ENCODE measurements around the gene CEACAM16.
"Not testable (repeated sequence)": the region's sequence is repeated elsewhere in the genome, so short reads cannot be mapped to it uniquely, and the experiment has no call there.

The CEACAM16 gene

DNA sequence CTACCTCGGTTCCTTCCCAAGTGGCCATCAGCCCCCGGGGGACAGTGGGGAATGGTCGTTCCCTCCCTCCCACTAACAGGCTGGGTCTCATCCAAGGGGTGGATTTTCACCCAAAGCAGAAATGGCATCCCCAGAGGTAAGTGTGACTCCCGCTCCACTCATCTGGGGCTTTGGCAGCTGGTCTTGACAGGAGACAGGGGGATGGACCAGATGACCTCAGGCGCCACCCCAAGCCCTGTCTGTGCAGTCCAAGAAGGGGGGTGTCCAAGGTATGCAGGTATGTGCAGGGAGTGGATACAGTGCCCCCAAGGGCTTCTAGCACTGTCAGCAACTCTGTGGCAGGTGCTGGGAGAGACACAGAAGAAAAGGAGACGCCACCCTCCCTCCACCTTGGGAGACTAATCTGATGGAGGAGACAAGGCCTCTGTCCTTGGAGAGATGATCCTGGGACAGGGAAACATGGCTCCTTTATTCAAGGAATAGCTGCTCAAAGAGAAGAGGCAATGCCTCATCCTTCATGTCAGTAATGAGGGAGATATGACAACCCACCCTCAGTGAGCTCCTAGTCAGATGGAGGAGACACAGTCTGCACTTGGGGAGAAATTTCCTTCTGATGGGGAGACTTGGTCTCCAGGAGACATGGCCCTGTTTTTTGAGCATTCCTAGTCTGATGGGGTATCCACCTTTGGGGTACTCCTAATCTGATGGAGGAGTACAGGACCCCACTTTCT is 7.7 kb downstream of the CEACAM16 start:
- no peak for DNase-seq

DNA sequence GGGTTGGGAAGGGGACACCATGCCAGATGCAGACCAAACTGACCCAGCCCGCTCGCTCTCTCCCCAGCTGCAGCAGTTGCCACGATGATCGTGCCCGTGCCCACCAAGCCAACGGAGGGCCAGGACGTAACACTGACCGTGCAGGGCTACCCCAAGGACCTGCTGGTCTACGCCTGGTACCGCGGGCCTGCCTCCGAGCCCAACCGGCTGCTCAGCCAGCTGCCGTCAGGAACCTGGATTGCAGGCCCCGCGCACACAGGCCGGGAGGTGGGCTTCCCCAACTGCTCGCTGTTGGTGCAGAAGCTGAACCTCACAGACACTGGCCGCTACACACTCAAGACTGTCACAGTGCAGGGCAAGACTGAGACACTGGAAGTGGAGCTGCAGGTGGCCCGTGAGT is 8.8 kb downstream of the CEACAM16 start:
- DNase-seq, result no peak

DNA sequence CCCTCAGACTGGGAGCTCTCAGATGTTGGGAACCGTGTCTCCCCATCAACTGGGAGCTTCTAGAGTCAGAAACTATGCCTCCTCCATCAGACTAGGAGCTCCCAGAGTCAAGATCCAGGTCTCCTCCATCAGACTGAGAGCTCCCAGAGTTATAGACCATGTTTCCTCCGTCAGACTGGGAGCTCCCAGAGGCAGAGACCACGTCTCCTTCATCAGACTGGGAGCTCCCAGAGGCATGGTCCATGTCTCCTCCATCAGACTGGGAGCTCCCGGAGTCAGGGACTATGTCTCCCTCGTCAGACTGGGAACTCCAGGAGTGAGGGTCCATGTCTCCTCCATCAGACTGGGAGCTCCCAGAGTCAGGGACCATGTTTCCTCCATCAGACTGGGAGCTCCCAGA is 10.0 kb downstream of the CEACAM16 start:
- no peak for DNase-seq

GRCh38 chr19:44709434-44710266 is 10.7 kb downstream of the CEACAM16 start:
- DNase-seq, result not testable (repeated sequence)

GRCh38 chr19:44710483-44710882 is 11.5 kb downstream of the CEACAM16 start:
- no peak for DNase-seq

- DNase-seq, result no peak
These were observed 14.0 kb downstream of the CEACAM16 start for GRCh38 chr19:44712864-44713515.

DNA sequence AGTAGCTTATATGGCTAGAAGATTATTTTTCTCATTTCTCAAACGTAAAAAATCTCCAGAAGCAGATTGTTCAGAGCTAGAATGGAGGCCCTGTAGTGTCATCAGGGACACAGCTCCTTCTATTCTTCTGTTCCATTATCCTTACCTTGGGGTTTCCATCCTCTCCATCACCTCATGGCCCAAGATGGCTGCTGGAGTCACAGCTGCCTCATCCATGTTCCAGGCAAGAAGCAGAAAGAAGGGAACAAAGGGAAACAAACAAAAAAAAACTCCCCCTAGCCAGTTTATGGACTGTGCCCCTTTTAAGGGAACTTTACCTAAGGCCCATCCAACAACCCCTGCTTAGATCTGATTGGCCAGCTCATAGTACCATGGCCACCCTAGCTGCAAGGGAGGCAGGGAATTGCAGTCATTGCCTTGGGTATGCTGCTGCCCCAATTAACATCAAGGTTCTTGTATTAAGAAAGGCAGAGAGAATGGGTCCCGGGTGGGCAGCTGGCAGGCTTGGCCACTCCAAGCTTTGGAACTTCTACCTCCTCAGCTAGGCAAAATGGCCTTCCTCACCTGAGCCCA is 15.7 kb downstream of the CEACAM16 start:
- no peak for DNase-seq

- no peak for DNase-seq
These were observed 18.7 kb downstream of the CEACAM16 start for GRCh38 chr19:44717603-44718002.

GRCh38 chr19:44718441-44719261 is 19.7 kb downstream of the CEACAM16 start:
- peak; percentile 1 for DNase-seq

DNA sequence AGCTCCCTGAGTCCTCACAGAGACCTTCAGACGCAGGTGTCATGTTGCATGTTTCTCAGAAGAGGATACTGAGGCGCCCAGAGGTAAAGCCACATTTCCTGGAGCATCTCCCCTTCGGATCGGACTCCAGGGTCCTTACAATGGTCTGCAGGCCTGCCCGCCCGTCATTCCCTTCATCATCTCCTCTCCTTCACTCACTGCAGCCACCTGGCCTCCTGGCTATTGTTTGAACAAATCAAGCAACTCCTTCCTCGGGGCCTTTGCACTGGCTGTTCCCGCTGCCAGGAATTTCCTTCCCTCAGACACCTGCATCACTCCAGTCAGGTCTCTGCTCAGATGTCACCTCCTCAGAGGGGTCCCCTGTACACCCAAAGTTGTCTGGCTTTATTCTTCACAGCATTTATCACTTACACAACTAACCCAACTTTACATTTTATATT is 20.3 kb downstream of the CEACAM16 start:
- no peak for DNase-seq

DNA sequence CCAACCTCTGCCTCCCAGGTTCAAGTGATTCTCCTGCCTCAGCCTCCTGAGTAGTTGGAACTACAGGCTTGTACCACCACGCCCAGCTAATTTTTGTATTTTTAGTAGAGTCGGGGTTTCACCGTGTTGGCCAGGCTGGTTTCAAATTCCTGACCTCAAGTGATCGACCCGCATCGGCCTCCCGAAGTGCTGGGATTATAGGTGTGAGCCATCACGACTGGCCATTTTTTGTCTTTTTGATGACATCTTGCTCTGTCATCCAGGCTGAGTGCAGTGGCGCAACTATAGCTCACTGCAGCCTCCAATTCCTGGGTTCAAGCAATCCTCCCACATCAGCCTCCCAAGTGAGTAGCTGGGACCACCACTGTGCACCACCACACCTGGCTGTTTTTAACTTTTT is 21.4 kb downstream of the CEACAM16 start:
- not testable (repeated sequence) for DNase-seq

DNA sequence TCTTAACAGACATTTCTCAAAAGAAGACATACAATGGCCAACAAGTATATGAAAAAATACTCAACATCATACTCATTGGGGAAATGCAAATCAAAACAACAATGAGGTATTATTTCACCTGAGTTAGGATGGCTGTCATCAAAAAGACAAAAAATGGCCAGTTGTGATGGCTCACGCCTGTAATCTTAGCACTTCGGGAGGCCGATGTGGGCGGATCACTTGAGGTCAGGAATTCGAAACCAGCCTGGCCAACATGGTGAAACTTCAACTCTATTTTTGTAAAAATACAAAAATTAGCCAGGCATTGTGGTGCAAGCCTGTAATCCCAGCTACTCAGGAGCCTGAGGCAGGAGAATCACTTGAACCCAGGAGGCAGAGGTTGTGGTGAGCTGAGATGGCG is 22.0 kb downstream of the CEACAM16 start:
- no peak for DNase-seq

DNA sequence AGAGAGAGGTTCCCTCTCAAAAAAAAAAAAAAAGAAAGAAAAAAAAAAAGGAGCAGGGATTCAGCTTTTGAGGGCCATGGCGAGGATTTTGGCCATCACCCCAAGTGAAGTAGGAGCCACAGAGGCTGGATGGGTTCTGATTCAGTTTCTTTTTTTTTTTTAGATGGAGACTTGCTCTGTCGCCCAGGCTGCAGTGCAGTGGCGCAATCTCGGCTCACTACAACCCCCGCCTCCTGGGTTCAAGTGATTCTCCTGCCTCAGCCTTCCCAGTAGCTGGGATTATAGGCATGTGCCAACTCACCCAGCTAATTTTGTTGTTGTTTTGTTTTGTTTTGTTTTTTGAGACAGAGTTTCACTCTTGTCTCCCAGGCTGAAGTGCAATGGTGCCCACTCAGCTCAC is 22.4 kb downstream of the CEACAM16 start:
- DNase-seq, result not testable (repeated sequence)

DNA sequence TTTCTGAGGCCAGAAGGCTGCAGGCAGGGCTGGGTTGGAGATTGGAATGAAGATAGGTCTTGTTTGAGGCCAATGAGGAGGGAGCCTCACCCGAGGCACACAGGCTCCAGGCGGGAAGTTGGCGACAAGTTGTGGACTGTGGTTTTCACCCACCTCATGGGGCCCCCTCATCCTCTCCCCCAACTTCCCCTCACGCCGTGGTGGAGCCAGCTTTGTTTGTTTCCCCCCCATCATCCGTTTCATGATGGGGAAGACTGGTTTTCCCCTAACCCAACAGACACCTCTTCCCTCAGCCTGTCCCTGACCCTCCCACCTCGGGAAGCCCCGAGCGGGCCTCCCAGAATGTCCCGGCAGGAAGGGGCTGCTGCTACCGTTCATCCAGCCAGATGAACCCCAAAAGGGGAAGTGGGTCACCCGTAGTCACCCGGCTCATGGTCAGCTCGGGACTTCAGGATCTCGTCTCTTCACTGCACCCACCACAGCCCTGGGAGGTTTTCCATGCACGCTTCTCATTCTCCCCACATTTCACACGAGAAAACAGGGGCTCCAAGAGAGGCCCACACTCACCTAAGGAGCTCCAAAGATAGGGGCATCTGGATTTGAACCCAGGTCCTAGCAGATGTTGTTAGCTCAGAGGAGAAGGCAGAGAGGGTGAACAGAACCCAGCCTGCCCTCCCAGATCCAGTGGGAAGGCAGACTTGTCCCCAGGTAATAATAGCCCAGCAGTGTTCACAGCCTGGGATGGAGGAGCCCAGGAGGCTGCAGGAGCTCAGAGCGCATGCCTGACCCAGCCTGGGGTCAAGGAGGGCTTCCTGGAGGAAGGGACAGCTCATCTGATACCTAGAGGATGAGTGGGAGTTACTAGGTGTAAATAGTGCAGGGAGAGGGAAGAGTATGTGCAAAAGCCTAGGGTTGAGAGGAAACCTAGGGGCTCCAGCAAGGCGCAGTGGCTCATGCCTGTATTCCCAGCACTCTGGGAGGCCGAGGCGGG is 23.5 kb downstream of the CEACAM16 start:
- no peak for DNase-seq

DNA sequence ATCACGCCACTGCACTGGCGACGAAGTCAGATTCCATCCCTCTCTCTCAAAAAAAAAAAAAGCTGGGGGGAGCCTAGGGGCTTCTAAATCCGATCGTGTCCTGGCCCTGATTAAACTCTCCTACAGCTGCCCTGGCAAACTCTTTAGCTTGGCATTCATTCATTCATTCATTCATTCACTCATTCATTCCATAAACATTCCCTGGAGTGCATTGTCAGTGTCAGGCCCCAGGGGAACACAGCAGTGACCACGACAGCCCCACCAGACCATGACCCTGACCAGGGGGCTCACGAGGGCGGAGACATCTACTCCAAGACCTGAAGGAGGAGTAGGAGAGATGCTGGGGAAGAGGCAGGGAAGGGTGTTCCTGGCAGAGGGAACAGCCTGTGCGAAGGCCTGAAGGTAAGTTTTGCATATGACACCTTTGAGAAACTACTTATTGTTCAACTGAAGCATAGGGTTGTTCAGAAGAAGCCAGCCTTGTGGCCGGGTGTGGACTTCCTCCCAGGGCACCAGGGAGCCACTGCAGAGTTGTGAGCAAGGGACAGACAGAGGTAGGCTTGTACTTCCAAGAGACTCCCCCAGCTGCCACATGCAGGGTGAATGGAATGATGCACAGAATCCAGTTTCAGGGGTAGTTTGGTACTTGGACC is 24.5 kb downstream of the CEACAM16 start:
- DNase-seq, result no peak

DNA sequence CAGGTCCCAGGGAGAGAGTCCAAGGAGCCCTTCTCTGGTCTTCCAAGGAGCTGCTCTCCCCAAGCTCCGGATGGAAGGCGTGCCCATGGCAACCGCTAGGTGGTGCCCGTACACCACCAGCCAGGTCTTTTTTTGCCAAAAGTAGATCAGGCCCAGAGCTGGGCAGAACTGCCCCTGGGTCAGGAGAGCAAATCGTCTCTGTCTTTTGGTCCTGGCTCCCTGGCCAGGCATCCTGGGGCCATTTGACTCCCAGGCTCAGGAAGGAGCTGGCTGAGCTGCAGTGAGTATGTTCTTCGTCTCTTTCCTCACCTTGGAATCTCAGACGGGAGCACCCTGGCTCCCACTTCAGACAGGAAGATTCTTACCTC is 25.0 kb downstream of the CEACAM16 start:
- DNase-seq, result peak; percentile 33

GRCh38 chr19:44725251-44725650 is 26.3 kb downstream of the CEACAM16 start:
- DNase-seq, result no peak

GRCh38 chr19:44725684-44726083 is 26.7 kb downstream of the CEACAM16 start:
- DNase-seq, result no peak

DNA sequence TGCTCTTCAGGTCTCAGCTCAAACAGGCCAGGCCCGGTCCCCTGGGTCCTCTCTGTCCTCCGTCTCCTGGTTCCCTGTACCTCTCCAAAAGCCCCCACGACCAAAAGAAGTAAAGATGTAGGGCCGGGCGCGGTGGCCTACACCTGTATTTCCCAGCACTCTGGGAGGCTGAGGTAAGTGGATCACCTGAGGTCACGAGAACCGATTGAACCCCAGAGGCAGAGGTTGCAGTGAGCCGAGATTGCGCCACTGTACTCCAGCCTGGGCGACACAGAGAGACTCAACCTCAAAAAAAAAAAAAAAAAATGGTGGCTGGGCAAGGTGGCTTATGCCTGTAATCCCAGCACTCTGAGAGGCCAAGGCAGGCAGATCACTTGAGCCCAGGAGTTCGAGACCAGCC is 27.5 kb downstream of the CEACAM16 start:
- no peak for DNase-seq

DNA sequence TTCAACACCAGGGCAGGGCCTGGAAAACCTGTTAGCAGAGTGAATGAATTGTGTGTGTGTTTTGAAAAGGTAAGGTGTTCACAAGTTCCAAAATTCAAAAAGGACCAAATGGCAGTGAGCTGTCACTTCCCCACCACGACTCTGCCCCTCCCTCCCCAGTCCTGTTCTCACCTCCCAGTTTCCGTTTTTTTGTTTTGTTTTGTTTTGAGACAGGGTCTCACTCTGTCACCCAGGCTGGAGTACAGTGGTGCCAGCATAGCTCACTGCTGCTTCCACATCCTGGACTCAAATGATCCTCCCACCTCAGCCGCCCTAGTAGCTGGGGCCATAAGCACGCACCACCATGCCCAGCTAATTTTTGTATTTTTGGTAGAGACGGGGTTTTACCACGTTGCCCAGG is 29.2 kb downstream of the CEACAM16 start:
- no peak for DNase-seq

All from NCI-H774 (cell line).